AG08395 (cell line): ENCODE results near the gene ESYT1.
A peak's percentile ranks its signal among the peaks of the same experiment; 100 is the strongest.
"Not testable (repeated sequence)": the region's sequence is repeated elsewhere in the genome, so short reads cannot be mapped to it uniquely, and the experiment has no call there.

Source experiments
- DNase-seq: peaks from one replicate; pipeline ENCODE4 v3.0.0; 2012; ENCODE audit warnings: mixed read lengths, low spot score

Gene ESYT1

GRCh38 chr12:56156464-56157200 lies 28.6 kb downstream of the ESYT1 start:
- DNase-seq, result not testable (repeated sequence)

- DNase-seq, result peak; percentile 81
These were observed 29.3 kb downstream of the ESYT1 start for GRCh38 chr12:56157201-56158028.

- peak; percentile 95 for DNase-seq
These were observed 30.2 kb downstream of the ESYT1 start, which contains the start of gene MYL6 for GRCh38 chr12:56158029-56158925. TSS of gene MYL6 (plus strand) at chr12:56158359. CDS start at chr12:56158402, 43 bp downstream.

GRCh38 chr12:56158926-56159461 lies 30.9 kb downstream of the ESYT1 start:
- peak; percentile 76 for DNase-seq

- no peak for DNase-seq
These were observed 31.6 kb downstream of the ESYT1 start for GRCh38 chr12:56159482-56160192.

- DNase-seq, result peak; percentile 25
These were observed 32.2 kb downstream of the ESYT1 start for GRCh38 chr12:56160193-56160763.

- DNase-seq, result no peak
These were observed 33.0 kb downstream of the ESYT1 start for GRCh38 chr12:56160894-56161689.

- no peak for DNase-seq
These were observed 33.8 kb downstream of the ESYT1 start for GRCh38 chr12:56161690-56162351.

- DNase-seq, result no peak
These were observed 34.6 kb downstream of the ESYT1 start for GRCh38 chr12:56162468-56163290.

- DNase-seq, result no peak
These were observed 35.7 kb downstream of the ESYT1 start for GRCh38 chr12:56163533-56164344.

- DNase-seq, result no peak
These were observed 36.3 kb downstream of the ESYT1 start for GRCh38 chr12:56164345-56164729.

- DNase-seq, result no peak
These were observed 37.3 kb downstream of the ESYT1 start for GRCh38 chr12:56165369-56165768.

- DNase-seq, result no peak
These were observed 41.2 kb downstream of the ESYT1 start for GRCh38 chr12:56169229-56169759.

- DNase-seq, result no peak
These were observed 44.8 kb downstream of the ESYT1 start for GRCh38 chr12:56172839-56173238.

GRCh38 chr12:56178347-56178746 lies 50.3 kb downstream of the ESYT1 start:
- no peak for DNase-seq

- DNase-seq, result no peak
These were observed 58.9 kb downstream of the ESYT1 start for GRCh38 chr12:56186957-56187356.

- DNase-seq, result no peak
These were observed 60.2 kb downstream of the ESYT1 start for GRCh38 chr12:56188131-56188777.
